Endodermal cell (in vitro differentiated cells): ENCODE measurements around the gene MYCL. TPM values are rescaled to one million over a fixed set of nuclear protein-coding genes. Genes with fewer than 3 reads are reported as not detected.
A peak's percentile ranks its signal among the peaks of the same experiment; 100 is the strongest.

Experiments
- DNase-seq: peaks from one replicate; pipeline ENCODE4 v3.0.0-alpha.2; 2017
- H3K27ac ChIP-seq: 2 replicates; pipeline ENCODE4 v1.5.1; 2013; ENCODE audit warnings: mild to moderate bottlenecking, low read depth, low read length, moderate library complexity
- H3K27me3 ChIP-seq: 2 replicates; pipeline ENCODE4 v1.6.1; 2013; ENCODE audit warnings: mild to moderate bottlenecking, low read length, moderate library complexity; ENCODE audit not compliant: insufficient read depth, control insufficient read depth, poor library complexity, severe bottlenecking
- H3K36me3 ChIP-seq: 2 replicates; pipeline ENCODE4 v1.7.0; 2013; ENCODE audit warnings: mild to moderate bottlenecking, low read length, moderate library complexity; ENCODE audit not compliant: control insufficient read depth, insufficient read depth
- H3K4me1 ChIP-seq: one replicate; pipeline ENCODE4 v1.7.0; 2013; ENCODE audit warnings: low read length; ENCODE audit not compliant: control insufficient read depth, insufficient read depth
- H3K4me3 ChIP-seq: 2 replicates; pipeline ENCODE4 v1.5.1; 2013; ENCODE audit warnings: mild to moderate bottlenecking, low read length, moderate library complexity
- H3K9ac ChIP-seq: 2 replicates; pipeline ENCODE4 v1.6.1; 2013; ENCODE audit warnings: mild to moderate bottlenecking, low read length, moderate library complexity; ENCODE audit not compliant: poor library complexity, severe bottlenecking; ENCODE audit errors: extremely low read depth
- H3K9me3 ChIP-seq: 2 replicates; pipeline ENCODE4 v1.6.1; 2013; ENCODE audit warnings: mild to moderate bottlenecking, low read length, moderate library complexity; ENCODE audit not compliant: control insufficient read depth
- H3K27ac Mint-ChIP-seq: 2 replicates; pipeline ENCODE4 v1.8.0; 2020; ENCODE audit warnings: mixed read lengths
- H3K27me3 Mint-ChIP-seq: 2 replicates; pipeline ENCODE4 v1.8.0; 2021; ENCODE audit warnings: mild to moderate bottlenecking, mixed read lengths; ENCODE audit not compliant: insufficient read depth
- H3K36me3 Mint-ChIP-seq: 2 replicates; pipeline ENCODE4 v1.8.0; 2020; ENCODE audit warnings: low read depth, mixed read lengths
- H3K4me1 Mint-ChIP-seq: 2 replicates; pipeline ENCODE4 v1.8.0; 2020; ENCODE audit warnings: mixed read lengths
- H3K4me3 Mint-ChIP-seq: 2 replicates; pipeline ENCODE4 v1.8.0; 2020; ENCODE audit warnings: mild to moderate bottlenecking, moderate library complexity, mixed read lengths
- H3K9me3 Mint-ChIP-seq: 2 replicates; pipeline ENCODE4 v1.8.0; 2020; ENCODE audit warnings: mild to moderate bottlenecking, mixed read lengths
- WGBS, 2 experiments: methylation state at CpG; one replicate each; pipeline versions ENCODE4 v1.1.5 to v1.1.7; 2013; ENCODE audit warnings: missing lambda C conversion rate in 2 of 2, mixed read lengths in 1 of 2; ENCODE audit not compliant: insufficient coverage in 1 of 2, insufficient read length in 1 of 2; 5-methylcytosine and 5-hydroxymethylcytosine counted together
- total RNA-seq, 2 donors: library from RNA; stranded (reverse); fragmentation: NEBNext Ultra II Directional in 1 of 2; extraction: Animal tissue kit (Norgen Biotek cat#: 25700) in 1 of 2; gene quantifications; 2 replicates in 1 of 2; 3 replicates in 1 of 2; pipeline ENCODE4 v1.2.1, GENCODE V29; 2021
- TF ChIP-seq, protein P1 (sequence below): fragments of 200-600 bp; sonication (generic); conservative IDR thresholded peaks from 2 replicates; pipeline ENCODE4 v1.5.0; 2021; ENCODE audit warnings: antibody characterized with exemption, mild to moderate bottlenecking

Gene MYCL
- total RNA-seq, 2 donors from 2014 or later, result 35.0 to 39.5 TPM

DNA sequence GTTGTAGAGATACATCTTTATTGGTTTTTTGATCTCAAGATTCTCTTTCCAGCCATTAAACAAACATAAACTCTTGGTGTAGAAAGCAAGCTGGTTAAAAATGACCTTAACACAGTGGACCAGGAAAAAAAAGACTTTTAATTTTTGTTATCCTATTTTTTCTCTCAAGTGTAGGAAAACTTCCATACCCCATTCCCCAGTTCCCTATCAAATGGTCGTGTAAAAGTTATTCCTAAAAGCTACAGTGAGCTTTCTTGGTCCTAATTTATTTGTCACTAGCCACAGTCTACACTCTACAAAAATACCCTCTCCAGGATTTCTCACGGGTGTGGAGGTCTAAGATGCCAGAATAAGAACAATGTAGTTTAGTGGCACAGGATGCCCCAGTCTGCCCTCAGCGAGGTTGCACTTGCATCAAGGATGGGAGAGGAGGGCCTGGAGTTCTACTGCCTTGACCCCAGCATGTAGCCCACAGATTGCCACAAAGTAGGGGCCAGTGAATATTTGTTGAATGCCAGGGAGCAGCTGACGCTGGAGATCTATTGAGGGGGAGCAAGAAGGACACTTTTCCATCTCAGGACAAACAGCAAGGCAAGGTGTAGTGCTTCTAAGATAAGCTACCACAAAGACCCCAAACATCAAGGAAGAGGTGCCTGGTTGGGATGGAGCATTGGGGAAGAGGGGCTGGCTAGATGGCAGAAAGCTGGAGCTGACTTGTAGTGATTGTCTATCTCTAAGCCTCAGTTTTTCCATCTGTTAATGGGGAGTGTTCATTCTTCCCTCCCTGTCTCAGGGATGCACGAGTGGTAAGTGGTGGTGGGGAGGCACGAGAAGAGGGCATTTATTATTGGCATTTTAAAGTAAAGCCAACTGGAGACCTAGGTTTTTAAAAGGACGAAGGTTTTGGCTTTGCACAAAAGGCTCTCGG, 1.8 kb downstream of the MYCL start:
- peak overlapping the region; percentile 98 for H3K27ac ChIP-seq
- peaks cover 20% of the 10 kb centered on the region for H3K27me3 ChIP-seq
- peak overlapping the region; percentile 84 for H3K4me3 ChIP-seq
- H3K9me3 ChIP-seq, result no peaks in the 10 kb centered on the region
- H3K4me1 Mint-ChIP-seq, result peaks cover 40% of the 10 kb centered on the region
- 51 to 63% methylated on average over 5 to 8 of the region's 8 CpGs for WGBS, 2 experiments
- peaks cover 29% of the 10 kb centered on the region for H3K27me3 Mint-ChIP-seq
- H3K4me1 ChIP-seq, result peaks cover 19% of the 10 kb centered on the region
- no peak for DNase-seq
- peak overlapping the region; percentile 96 for H3K27ac Mint-ChIP-seq
- H3K36me3 ChIP-seq, result peaks cover 8% of the 10 kb centered on the region
- TF ChIP-seq, protein P1, sequence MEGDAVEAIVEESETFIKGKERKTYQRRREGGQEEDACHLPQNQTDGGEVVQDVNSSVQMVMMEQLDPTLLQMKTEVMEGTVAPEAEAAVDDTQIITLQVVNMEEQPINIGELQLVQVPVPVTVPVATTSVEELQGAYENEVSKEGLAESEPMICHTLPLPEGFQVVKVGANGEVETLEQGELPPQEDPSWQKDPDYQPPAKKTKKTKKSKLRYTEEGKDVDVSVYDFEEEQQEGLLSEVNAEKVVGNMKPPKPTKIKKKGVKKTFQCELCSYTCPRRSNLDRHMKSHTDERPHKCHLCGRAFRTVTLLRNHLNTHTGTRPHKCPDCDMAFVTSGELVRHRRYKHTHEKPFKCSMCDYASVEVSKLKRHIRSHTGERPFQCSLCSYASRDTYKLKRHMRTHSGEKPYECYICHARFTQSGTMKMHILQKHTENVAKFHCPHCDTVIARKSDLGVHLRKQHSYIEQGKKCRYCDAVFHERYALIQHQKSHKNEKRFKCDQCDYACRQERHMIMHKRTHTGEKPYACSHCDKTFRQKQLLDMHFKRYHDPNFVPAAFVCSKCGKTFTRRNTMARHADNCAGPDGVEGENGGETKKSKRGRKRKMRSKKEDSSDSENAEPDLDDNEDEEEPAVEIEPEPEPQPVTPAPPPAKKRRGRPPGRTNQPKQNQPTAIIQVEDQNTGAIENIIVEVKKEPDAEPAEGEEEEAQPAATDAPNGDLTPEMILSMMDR, result no peak
- peak overlapping the region; percentile 80 for H3K4me3 Mint-ChIP-seq
- H3K36me3 Mint-ChIP-seq, result peaks cover 16% of the 10 kb centered on the region
- no peaks in the 10 kb centered on the region for H3K9me3 Mint-ChIP-seq
- peak overlapping the region; percentile 96 for H3K9ac ChIP-seq

GRCh38 chr1:39898648-39899603, 2.8 kb downstream of the MYCL start:
- Histone ChIP-seq H3K27me3 (peaks cover 17% of the 10 kb centered on the region), H3K4me1 (peaks cover 23% of the 10 kb centered on the region), H3K9ac (peak overlapping the region; percentile 31), H3K4me3 (peak overlapping the region; percentile 84), H3K27ac (peak overlapping the region; percentile 98), H3K36me3 (peaks cover 8% of the 10 kb centered on the region), H3K9me3 (no peaks in the 10 kb centered on the region)
- DNase-seq, result peak; percentile 96
- peaks cover 23% of the 10 kb centered on the region for H3K27me3 Mint-ChIP-seq
- peak overlapping the region; percentile 80 for H3K4me3 Mint-ChIP-seq
- H3K36me3 Mint-ChIP-seq, result peaks cover 16% of the 10 kb centered on the region
- TF ChIP-seq, protein P1, result no peak
- H3K27ac Mint-ChIP-seq, result peak overlapping the region; percentile 96
- WGBS, 2 experiments, result 16 to 20% methylated on average over 13 to 14 of the region's 14 CpGs
- H3K9me3 Mint-ChIP-seq, result no peaks in the 10 kb centered on the region
- peaks cover 44% of the 10 kb centered on the region for H3K4me1 Mint-ChIP-seq

- peaks cover 9% of the 10 kb centered on the region for H3K27me3 ChIP-seq
- 4 to 6% methylated on average over 2 to 3 of the region's 3 CpGs for WGBS, 2 experiments
- Mint-ChIP-seq H3K36me3 (peaks cover 16% of the 10 kb centered on the region), H3K4me1 (peaks cover 52% of the 10 kb centered on the region), H3K4me3 (peak overlapping the region; percentile 80), H3K27ac (peak overlapping the region; percentile 96), H3K9me3 (no peaks in the 10 kb centered on the region), H3K27me3 (peaks cover 15% of the 10 kb centered on the region)
- H3K27ac ChIP-seq, result peak overlapping the region; percentile 98
- no peaks in the 10 kb centered on the region for H3K9me3 ChIP-seq
- TF ChIP-seq, protein P1, result no peak
- peak; percentile 78 for DNase-seq
- H3K36me3 ChIP-seq, result peaks cover 8% of the 10 kb centered on the region
- peak overlapping the region; percentile 84 for H3K4me3 ChIP-seq
- peaks cover 26% of the 10 kb centered on the region for H3K4me1 ChIP-seq
- H3K9ac ChIP-seq, result peak overlapping the region; percentile 31
Measured at GRCh38 chr1:39898191-39898590, 3.5 kb downstream of the MYCL start.
